GM23248 (cell line): Measurements from ENCODE around the gene RPS3.
"Not testable (repeated sequence)": the region's sequence is repeated elsewhere in the genome, so short reads cannot be mapped to it uniquely, and the experiment has no call there.

ENCODE experiments used
- EZH2 ChIP-seq: fragments of 200-600 bp; sonication (generic); IDR thresholded peaks from 2 replicates; pipeline ENCODE4 v1.6.1; 2018; ENCODE audit warnings: antibody characterized with exemption, mild to moderate bottlenecking; ENCODE audit not compliant: insufficient read depth, poor library complexity, severe bottlenecking
- EZH2phosphoT487 ChIP-seq: fragments of 200-600 bp; sonication (generic); IDR thresholded peaks from 2 replicates; pipeline ENCODE4 v1.6.1; 2018; ENCODE audit warnings: antibody characterized with exemption, moderate library complexity, mild to moderate bottlenecking, low read depth; ENCODE audit not compliant: insufficient read depth

DNA sequence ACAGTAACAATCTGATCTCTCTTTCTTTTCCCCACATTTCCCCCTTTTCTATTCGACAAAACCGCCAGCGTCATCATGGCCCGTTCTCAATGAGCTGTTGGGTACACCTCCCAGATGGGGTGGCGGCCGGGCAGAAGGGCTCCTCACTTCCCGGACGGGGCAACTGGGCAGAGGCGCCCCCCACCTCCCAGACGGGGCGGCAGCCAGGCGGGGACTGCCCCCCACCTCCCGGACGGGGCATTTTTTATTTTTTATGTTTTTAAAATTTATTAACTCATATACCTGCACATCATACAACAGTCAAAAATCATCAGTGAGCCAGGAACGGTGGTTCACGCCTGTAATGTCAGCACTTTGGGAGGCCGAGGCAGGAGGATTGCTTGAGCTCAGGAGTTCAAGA, 20.5 kb upstream of the RPS3 start:
- not testable (repeated sequence) for TF ChIP-seq EZH2phosphoT487, EZH2
